ENCODE results near the gene CLEC18B. TPM values are rescaled to one million over a fixed set of nuclear protein-coding genes. Genes with fewer than 3 reads are reported as not detected.
"Not testable (repeated sequence)": the region's sequence is repeated elsewhere in the genome, so short reads cannot be mapped to it uniquely, and the experiment has no call there.

The CLEC18B gene
- total RNA-seq, 5 donors from 2014 or later (not counting 1 experiment from before 2014, with no cell fraction given): 0.79 to 6.2 (median 3.4) TPM

DNA sequence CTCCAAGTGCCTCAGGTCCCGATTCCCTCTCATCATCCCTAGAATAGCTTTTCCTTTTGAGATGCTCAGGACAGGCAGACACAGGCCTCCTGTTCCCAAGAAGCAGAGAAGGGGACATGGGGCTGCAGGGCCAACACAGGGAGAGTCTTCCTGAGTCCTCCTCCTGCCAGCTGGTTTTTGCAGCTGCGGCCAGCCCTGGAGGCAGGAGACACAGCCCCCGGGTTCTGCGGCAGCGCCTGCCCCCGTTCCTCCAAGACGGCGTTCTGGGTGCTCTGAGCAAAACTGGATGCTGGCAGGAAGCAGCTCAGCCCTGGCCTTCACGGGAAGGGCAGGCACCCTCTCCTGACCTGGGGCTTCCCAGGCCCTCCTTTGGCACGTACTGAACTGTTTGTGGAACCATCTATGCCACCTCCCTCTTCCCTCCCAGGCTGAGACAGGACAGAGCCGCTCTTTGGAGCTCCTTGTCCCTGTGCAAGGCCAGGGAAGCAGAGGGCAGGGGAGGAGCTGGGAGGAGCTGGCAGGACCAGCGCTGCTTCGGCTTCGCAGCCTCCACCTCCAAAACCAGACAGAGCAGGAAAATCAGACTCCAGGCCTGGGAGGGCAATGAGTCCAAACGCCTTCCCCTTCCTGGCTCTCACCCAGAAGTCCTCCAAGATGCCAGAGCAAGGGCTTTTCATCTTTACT is 22.9 kb downstream of the CLEC18B start:
- ATAC-seq (replicated peaks in 1 of 4): peak in 1 of 4 experiments; percentile 26
- WGBS (ENCODE audit: insufficient coverage): 46% methylated on average over 2 of the region's 15 CpGs

DNA sequence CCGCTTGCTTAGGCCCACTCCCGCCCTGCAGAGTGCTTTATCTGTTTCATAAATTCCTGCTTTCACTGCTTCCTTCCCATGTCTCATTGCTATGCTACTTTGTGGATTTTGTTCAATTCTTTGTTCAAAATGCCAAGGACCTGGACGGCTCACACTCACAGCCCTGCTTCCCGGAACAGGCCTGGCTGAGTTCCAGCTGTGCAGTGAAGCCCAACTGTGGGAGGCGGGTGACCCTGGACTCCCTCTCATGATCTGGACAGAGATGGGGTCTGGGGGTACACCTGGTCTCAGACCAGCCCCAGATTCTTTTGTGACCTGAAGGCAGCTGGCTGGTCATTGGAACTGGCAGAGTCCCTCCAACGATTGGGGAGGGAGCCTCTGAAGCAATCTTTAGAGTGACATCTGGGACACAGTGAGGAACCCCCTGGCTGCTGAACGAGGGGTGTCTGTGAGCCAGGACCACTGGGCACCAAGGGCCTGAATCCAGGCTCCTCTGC is 24.7 kb downstream of the CLEC18B start:
- H3K27ac Mint-ChIP-seq; H3K36me3 Mint-ChIP-seq; ATAC-seq (replicated peaks in 1 of 4); H3K4me3 ChIP-seq (ENCODE audit: control insufficient read depth in 1 of 2, extremely low read depth in 1 of 2, low read length in 1 of 2); H3K4me1 ChIP-seq (ENCODE audit: control insufficient read depth in 1 of 2, extremely low read depth in 1 of 2, insufficient read depth in 2 of 2, low read length in 2 of 2); H3K27me3 ChIP-seq (replicated peaks in 1 of 2; ENCODE audit: control insufficient read depth in 2 of 2, extremely low read depth in 1 of 2, insufficient read depth in 2 of 2, low read length in 1 of 2); H3K4me3 Mint-ChIP-seq; H3K4me1 Mint-ChIP-seq; H3K36me3 ChIP-seq (ENCODE audit: control insufficient read depth in 2 of 2, extremely low read depth in 1 of 2, insufficient read depth in 1 of 2, low read length in 1 of 2); H3K27me3 Mint-ChIP-seq; CTCF ChIA-PET; H3K9me3 ChIP-seq; POLR2A ChIA-PET; H3K27ac ChIP-seq (ENCODE audit: low read length); H3K9me3 Mint-ChIP-seq: not testable (repeated sequence)
- 79% methylated on average over 7 of the region's 7 CpGs for WGBS (ENCODE audit: insufficient coverage)
- peak in 1 of 35 experiments; percentile 20 for DNase-seq

More for the DNA sequence above, 22.9 kb downstream of the CLEC18B start:
- POLR2A ChIA-PET; H3K27me3 ChIP-seq (replicated peaks in 1 of 2; ENCODE audit: control insufficient read depth in 2 of 2, extremely low read depth in 1 of 2, insufficient read depth in 2 of 2, low read length in 1 of 2); H3K9me3 ChIP-seq; H3K9me3 Mint-ChIP-seq; H3K4me3 Mint-ChIP-seq; H3K27ac ChIP-seq (ENCODE audit: low read length); H3K36me3 Mint-ChIP-seq; H3K4me1 Mint-ChIP-seq; H3K27me3 Mint-ChIP-seq; H3K36me3 ChIP-seq (ENCODE audit: control insufficient read depth in 2 of 2, extremely low read depth in 1 of 2, insufficient read depth in 1 of 2, low read length in 1 of 2); DNase-seq; H3K4me1 ChIP-seq (ENCODE audit: control insufficient read depth in 1 of 2, extremely low read depth in 1 of 2, insufficient read depth in 2 of 2, low read length in 2 of 2); H3K27ac Mint-ChIP-seq; CTCF ChIA-PET; H3K4me3 ChIP-seq (ENCODE audit: control insufficient read depth in 1 of 2, extremely low read depth in 1 of 2, low read length in 1 of 2): not testable (repeated sequence)

DNA sequence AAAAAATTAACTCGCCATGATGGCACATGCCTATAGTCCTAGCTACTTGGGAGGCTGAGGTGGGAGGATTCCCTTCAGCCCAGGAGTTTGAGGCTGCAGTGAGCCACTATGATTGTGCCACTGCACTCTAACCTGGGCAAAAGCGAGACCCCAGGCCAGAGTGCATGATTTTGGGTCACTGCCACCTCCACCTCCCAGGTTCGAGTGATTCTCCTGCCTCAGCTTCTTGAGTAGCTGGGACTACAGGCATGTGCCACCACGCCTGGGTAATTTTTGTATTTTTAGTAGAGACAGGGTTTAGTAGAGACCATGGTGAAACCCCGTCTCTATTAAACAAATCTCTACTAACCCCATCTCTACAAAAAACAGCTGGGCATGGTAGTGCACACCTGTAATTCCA is 26.7 kb downstream of the CLEC18B start:
- H3K27ac Mint-ChIP-seq; ATAC-seq (replicated peaks in 1 of 4); H3K4me3 ChIP-seq (ENCODE audit: control insufficient read depth in 1 of 2, extremely low read depth in 1 of 2, low read length in 1 of 2); H3K27ac ChIP-seq (ENCODE audit: low read length); H3K4me1 ChIP-seq (ENCODE audit: control insufficient read depth in 1 of 2, extremely low read depth in 1 of 2, insufficient read depth in 2 of 2, low read length in 2 of 2); DNase-seq; H3K4me3 Mint-ChIP-seq; H3K27me3 ChIP-seq (replicated peaks in 1 of 2; ENCODE audit: control insufficient read depth in 2 of 2, extremely low read depth in 1 of 2, insufficient read depth in 2 of 2, low read length in 1 of 2); H3K36me3 Mint-ChIP-seq; H3K36me3 ChIP-seq (ENCODE audit: control insufficient read depth in 2 of 2, extremely low read depth in 1 of 2, insufficient read depth in 1 of 2, low read length in 1 of 2); H3K9me3 ChIP-seq; H3K9me3 Mint-ChIP-seq; CTCF ChIA-PET; H3K4me1 Mint-ChIP-seq; H3K27me3 Mint-ChIP-seq; POLR2A ChIA-PET: not testable (repeated sequence)
- no CpG with 5 or more reads among the region's 5 CpGs for WGBS (ENCODE audit: insufficient coverage)

DNA sequence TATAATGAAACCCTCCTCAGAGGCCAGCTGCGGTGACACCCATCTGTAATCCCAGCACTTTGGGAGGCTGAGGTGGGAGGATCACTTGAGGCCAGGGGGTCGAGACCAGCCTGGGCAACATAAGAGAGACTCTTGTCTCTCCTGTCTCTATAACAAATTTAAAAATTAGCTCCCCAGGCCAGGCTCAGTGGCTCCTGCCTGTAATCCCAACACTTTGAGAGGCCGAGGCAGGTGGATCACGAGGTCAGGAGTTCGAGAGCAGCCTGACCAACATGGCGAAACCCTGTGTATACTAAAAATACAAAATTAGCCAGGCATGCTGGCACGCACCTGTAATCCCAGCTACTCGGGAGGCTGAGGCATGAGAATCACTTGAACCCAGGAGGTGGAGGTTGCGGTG is 27.1 kb downstream of the CLEC18B start:
- H3K27ac Mint-ChIP-seq, CTCF ChIA-PET, POLR2A ChIA-PET: not testable (repeated sequence)

DNA sequence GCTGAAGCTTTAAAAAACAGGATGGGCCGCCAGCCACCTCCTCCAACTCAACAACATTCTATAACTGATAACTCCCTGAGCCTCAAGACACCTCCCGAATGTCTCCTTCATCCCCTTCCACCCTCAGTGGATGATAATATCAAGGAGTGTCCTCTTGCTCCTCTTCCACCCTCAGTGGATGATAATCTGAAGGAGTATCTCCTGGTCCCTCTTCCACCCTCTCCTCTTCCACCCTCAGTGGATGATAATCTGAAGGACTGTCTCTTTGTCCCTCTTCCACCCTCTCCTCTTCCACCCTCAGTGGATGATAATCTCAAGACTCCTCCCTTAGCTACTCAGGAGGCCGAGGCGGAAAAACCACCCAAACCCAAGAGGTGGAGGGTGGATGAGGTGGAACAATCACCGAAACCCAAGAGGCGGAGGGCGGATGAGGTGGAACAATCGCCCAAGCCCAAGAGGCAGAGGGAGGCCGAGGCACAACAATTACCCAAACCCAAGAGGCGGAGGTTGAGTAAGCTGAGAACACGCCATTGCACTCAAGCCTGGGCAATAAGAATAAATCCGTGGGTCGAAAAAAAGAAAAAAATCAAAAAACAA is 29.7 kb downstream of the CLEC18B start:
- ATAC-seq (replicated peaks in 1 of 4); H3K36me3 ChIP-seq (ENCODE audit: control insufficient read depth in 2 of 2, extremely low read depth in 1 of 2, insufficient read depth in 1 of 2, low read length in 1 of 2); H3K9me3 ChIP-seq; DNase-seq; H3K27me3 Mint-ChIP-seq; H3K9me3 Mint-ChIP-seq; H3K4me3 Mint-ChIP-seq; H3K27ac Mint-ChIP-seq; H3K4me1 ChIP-seq (ENCODE audit: control insufficient read depth in 1 of 2, extremely low read depth in 1 of 2, insufficient read depth in 2 of 2, low read length in 2 of 2); H3K4me3 ChIP-seq (ENCODE audit: control insufficient read depth in 1 of 2, extremely low read depth in 1 of 2, low read length in 1 of 2); H3K36me3 Mint-ChIP-seq; POLR2A ChIA-PET; CTCF ChIA-PET; H3K27ac ChIP-seq (ENCODE audit: low read length); H3K27me3 ChIP-seq (replicated peaks in 1 of 2; ENCODE audit: control insufficient read depth in 2 of 2, extremely low read depth in 1 of 2, insufficient read depth in 2 of 2, low read length in 1 of 2); H3K4me1 Mint-ChIP-seq: not testable (repeated sequence)
- no CpG with 5 or more reads among the region's 13 CpGs for WGBS (ENCODE audit: insufficient coverage)

More for the DNA sequence above, 27.1 kb downstream of the CLEC18B start:
- not testable (repeated sequence) for H3K27me3 ChIP-seq (replicated peaks in 1 of 2; ENCODE audit: control insufficient read depth in 2 of 2, extremely low read depth in 1 of 2, insufficient read depth in 2 of 2, low read length in 1 of 2); H3K27ac ChIP-seq (ENCODE audit: low read length); H3K4me3 Mint-ChIP-seq; H3K4me1 Mint-ChIP-seq; ATAC-seq (replicated peaks in 1 of 4); H3K27me3 Mint-ChIP-seq; H3K36me3 ChIP-seq (ENCODE audit: control insufficient read depth in 2 of 2, extremely low read depth in 1 of 2, insufficient read depth in 1 of 2, low read length in 1 of 2); H3K36me3 Mint-ChIP-seq; H3K9me3 Mint-ChIP-seq; H3K9me3 ChIP-seq; H3K4me3 ChIP-seq (ENCODE audit: control insufficient read depth in 1 of 2, extremely low read depth in 1 of 2, low read length in 1 of 2); DNase-seq; H3K4me1 ChIP-seq (ENCODE audit: control insufficient read depth in 1 of 2, extremely low read depth in 1 of 2, insufficient read depth in 2 of 2, low read length in 2 of 2)
- WGBS (ENCODE audit: insufficient coverage): 86% methylated on average over 5 of the region's 9 CpGs

DNA sequence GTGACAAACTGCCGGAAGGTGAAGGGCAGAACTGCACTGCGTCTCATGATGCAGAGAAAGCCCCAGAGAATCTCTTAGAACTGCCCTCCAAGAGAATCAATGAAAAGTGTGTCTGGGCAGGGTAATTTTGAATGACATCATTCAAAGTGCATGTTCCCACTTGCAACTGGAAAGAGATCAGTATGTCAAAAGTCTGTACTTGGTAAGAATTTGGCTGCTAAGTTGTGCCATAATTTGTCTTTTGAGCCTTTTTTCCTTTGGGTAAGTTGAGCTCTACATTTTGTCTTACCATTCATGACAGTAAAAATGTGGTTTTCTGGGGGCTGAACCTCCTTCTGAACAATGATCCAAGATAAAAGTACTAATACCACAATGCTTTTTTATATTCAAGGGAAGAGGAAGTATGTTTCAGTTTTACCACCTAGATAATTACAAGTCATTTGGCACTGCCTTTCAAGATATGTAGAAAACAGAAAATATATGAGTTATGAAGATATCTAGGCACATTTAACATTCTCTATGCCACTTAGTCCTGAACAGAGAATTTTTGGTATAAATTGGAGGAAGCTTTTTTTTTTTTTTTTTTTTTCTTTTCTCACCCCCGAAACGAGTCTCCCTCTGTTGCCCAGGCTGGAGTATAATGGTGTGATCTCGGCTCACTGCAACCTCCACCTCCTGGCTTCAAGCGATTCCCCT is 38.8 kb downstream of the CLEC18B start:
- H3K27me3 ChIP-seq (replicated peaks in 1 of 2; ENCODE audit: control insufficient read depth in 2 of 2, extremely low read depth in 1 of 2, insufficient read depth in 2 of 2, low read length in 1 of 2); DNase-seq; H3K9me3 ChIP-seq; H3K36me3 Mint-ChIP-seq; H3K4me3 ChIP-seq (ENCODE audit: control insufficient read depth in 1 of 2, extremely low read depth in 1 of 2, low read length in 1 of 2); ATAC-seq (replicated peaks in 1 of 4); POLR2A ChIA-PET; H3K4me3 Mint-ChIP-seq; H3K9me3 Mint-ChIP-seq; CTCF ChIA-PET; H3K27ac ChIP-seq (ENCODE audit: low read length); H3K4me1 ChIP-seq (ENCODE audit: control insufficient read depth in 1 of 2, extremely low read depth in 1 of 2, insufficient read depth in 2 of 2, low read length in 2 of 2); H3K27me3 Mint-ChIP-seq; H3K4me1 Mint-ChIP-seq; H3K36me3 ChIP-seq (ENCODE audit: control insufficient read depth in 2 of 2, extremely low read depth in 1 of 2, insufficient read depth in 1 of 2, low read length in 1 of 2): not testable (repeated sequence)
- no CpG with 5 or more reads among the region's 6 CpGs for WGBS (ENCODE audit: insufficient coverage)
- peak overlapping the region in 1 of 2 donors; percentile 16 for H3K27ac Mint-ChIP-seq
